ENCODE data around the gene MARK1. TPM values are rescaled to one million over a fixed set of nuclear protein-coding genes. Genes with fewer than 3 reads are reported as not detected.

Gene MARK1
- total RNA-seq, 4 donors from 2014 or later: 4.3 to 6.8 (median 5.4) TPM

- Histone ChIP-seq H3K9me3 (no peaks in the 10 kb centered on the region), H3K27me3 (no peaks in the 10 kb centered on the region), H3K27ac (no peak overlapping the region), H3K36me3 (no peaks in the 10 kb centered on the region), H3K4me3 (no peak overlapping the region), H3K4me1 (no peaks in the 10 kb centered on the region)
- TF ChIP-seq POLR2A (IDR thresholded peaks at IDR 0.05): no peak
- TF ChIP-seq EP300 (IDR thresholded peaks at IDR 0.05; ENCODE audit: low read depth): no peak
- TF ChIP-seq CTCF (IDR thresholded peaks at IDR 0.05): no peak
- no peak for TF ChIP-seq POLR2AphosphoS5 (IDR thresholded peaks at IDR 0.05)
- in situ Hi-C loops (cut with MboI; ENCODE audit: low pct_ligation_motif_present in 1 of 4, low pct_unique_long_range_greater_than_20kb in 1 of 4, low sequenced_read_pairs in 3 of 4): no loop called here
- no peak for DNase-seq
- intact Hi-C loops (cut with DNase I; ENCODE audit: low total_unique reads): no loop called here
Observed at GRCh38 chr1:220556641-220557040, 28.7 kb downstream of the MARK1 start.

- peaks cover 0 to 4% (median 0%) of the 10 kb centered on the region in 4 donors for H3K4me1 ChIP-seq
- no peak overlapping the region for H3K4me3 ChIP-seq
- H3K27me3 ChIP-seq: no peaks in the 10 kb centered on the region
- in situ Hi-C loops (cut with MboI; ENCODE audit: low pct_ligation_motif_present in 1 of 4, low pct_unique_long_range_greater_than_20kb in 1 of 4, low sequenced_read_pairs in 3 of 4): no loop called here
- no peaks in the 10 kb centered on the region for H3K36me3 ChIP-seq
- no peaks in the 10 kb centered on the region for H3K9me3 ChIP-seq
- DNase-seq: no peak
- H3K27ac ChIP-seq: no peak overlapping the region
- TF ChIP-seq POLR2AphosphoS5 (IDR thresholded peaks at IDR 0.05): no peak
- intact Hi-C loops (cut with DNase I; ENCODE audit: low total_unique reads): no loop called here
- 14 to 24% methylated on average over 1 of the region's 1 CpG for WGBS, 2 donors (ENCODE audit: low coverage in 1 of 2)
Observed at GRCh38 chr1:220563564-220563963, 35.6 kb downstream of the MARK1 start.

GRCh38 chr1:220564216-220564615, 36.3 kb downstream of the MARK1 start:
- 87 to 88% methylated on average over 3 of the region's 3 CpGs for WGBS, 2 donors (ENCODE audit: low coverage in 1 of 2)
- peaks cover 0 to 4% (median 0%) of the 10 kb centered on the region in 4 donors for H3K4me1 ChIP-seq
- in situ Hi-C loops (cut with MboI; ENCODE audit: low pct_ligation_motif_present in 1 of 4, low pct_unique_long_range_greater_than_20kb in 1 of 4, low sequenced_read_pairs in 3 of 4) (no loop called here), intact Hi-C loops (cut with DNase I; ENCODE audit: low total_unique reads) (no loop called here)
- H3K9me3 ChIP-seq: no peaks in the 10 kb centered on the region
- H3K4me3 ChIP-seq: no peak overlapping the region
- no peaks in the 10 kb centered on the region for H3K27me3 ChIP-seq
- no peak overlapping the region for H3K27ac ChIP-seq
- TF ChIP-seq CTCF (IDR thresholded peaks at IDR 0.05) (no peak), POLR2A (IDR thresholded peaks at IDR 0.05) (no peak), POLR2AphosphoS5 (IDR thresholded peaks at IDR 0.05) (no peak), EP300 (IDR thresholded peaks at IDR 0.05; ENCODE audit: low read depth) (no peak)
- H3K36me3 ChIP-seq: no peaks in the 10 kb centered on the region
- no peak for DNase-seq

- H3K9me3 ChIP-seq: no peaks in the 10 kb centered on the region
- no peaks in the 10 kb centered on the region for H3K36me3 ChIP-seq
- peaks cover 0 to 4% (median 0%) of the 10 kb centered on the region in 4 donors for H3K4me1 ChIP-seq
- no peak for TF ChIP-seq POLR2AphosphoS5 (IDR thresholded peaks at IDR 0.05)
- TF ChIP-seq POLR2A (IDR thresholded peaks at IDR 0.05): no peak
- no peak for TF ChIP-seq EP300 (IDR thresholded peaks at IDR 0.05; ENCODE audit: low read depth)
- TF ChIP-seq CTCF (IDR thresholded peaks at IDR 0.05): no peak
- intact Hi-C loops (cut with DNase I; ENCODE audit: low total_unique reads) (no loop called here), in situ Hi-C loops (cut with MboI; ENCODE audit: low pct_ligation_motif_present in 1 of 4, low pct_unique_long_range_greater_than_20kb in 1 of 4, low sequenced_read_pairs in 3 of 4) (no loop called here)
- no peaks in the 10 kb centered on the region for H3K27me3 ChIP-seq
- H3K4me3 ChIP-seq: no peak overlapping the region
- H3K27ac ChIP-seq: no peak overlapping the region
- no peak for DNase-seq
Observed at GRCh38 chr1:220565670-220566069, 37.7 kb downstream of the MARK1 start.

- no peaks in the 10 kb centered on the region for H3K27me3 ChIP-seq
- DNase-seq: no peak
- intact Hi-C loops (cut with DNase I; ENCODE audit: low total_unique reads): no loop called here
- in situ Hi-C loops (cut with MboI; ENCODE audit: low pct_ligation_motif_present in 1 of 4, low pct_unique_long_range_greater_than_20kb in 1 of 4, low sequenced_read_pairs in 3 of 4): no loop called here
- H3K9me3 ChIP-seq: no peaks in the 10 kb centered on the region
- H3K27ac ChIP-seq: no peak overlapping the region
- H3K36me3 ChIP-seq: no peaks in the 10 kb centered on the region
- no peak for TF ChIP-seq EP300 (IDR thresholded peaks at IDR 0.05; ENCODE audit: low read depth)
- TF ChIP-seq CTCF (IDR thresholded peaks at IDR 0.05): no peak
- no peak for TF ChIP-seq POLR2A (IDR thresholded peaks at IDR 0.05)
- no peak for TF ChIP-seq POLR2AphosphoS5 (IDR thresholded peaks at IDR 0.05)
- WGBS, 2 donors (ENCODE audit: low coverage in 1 of 2): 90 to 100% methylated on average over 1 of the region's 1 CpG
- peaks cover 0 to 4% (median 0%) of the 10 kb centered on the region in 4 donors for H3K4me1 ChIP-seq
- no peak overlapping the region for H3K4me3 ChIP-seq
Observed at GRCh38 chr1:220566869-220567268, 38.9 kb downstream of the MARK1 start.
